ENCODE results near the gene CMIP. TPM values are rescaled to one million over a fixed set of nuclear protein-coding genes. Genes with fewer than 3 reads are reported as not detected.
A peak's percentile ranks its signal among the peaks of the same experiment; 100 is the strongest.

The CMIP gene
- total RNA-seq, 1 donor from 2014 or later: 6.6 TPM

DNA sequence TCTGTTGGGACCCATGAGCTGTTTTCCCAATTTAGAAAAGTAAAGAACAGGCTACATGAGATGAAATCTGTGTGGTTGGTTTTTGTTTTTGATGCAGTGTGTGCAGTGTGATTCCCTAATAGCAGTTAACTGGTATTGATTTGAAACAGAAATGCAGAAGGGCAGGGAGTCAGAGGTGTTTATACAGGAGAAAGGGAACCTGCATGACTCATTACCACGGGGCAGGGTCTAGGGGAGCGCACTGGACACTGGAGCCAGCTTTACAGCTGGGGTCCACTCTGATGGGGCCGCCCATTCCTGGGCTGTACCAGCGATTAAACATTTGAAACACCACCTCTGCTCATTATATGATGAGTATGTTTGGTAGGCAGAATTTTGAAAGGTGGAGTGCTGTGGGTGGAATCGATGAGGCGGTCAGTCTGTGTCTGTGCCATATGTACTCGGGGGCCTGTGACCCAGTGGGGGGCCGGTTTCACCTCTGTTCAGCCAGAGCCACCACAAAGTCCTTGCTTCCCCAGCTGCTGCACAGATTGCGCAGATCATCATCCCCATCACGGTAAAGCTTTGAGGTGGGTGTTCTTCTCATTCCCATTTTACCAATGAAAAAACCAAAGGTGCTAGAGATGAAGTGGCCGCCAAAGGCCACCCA is 142.5 kb downstream of the CMIP start:
- Histone ChIP-seq H2AFZ (replicated peaks) (no peak overlapping the region), H3K4me1 (peaks cover 9% of the 10 kb centered on the region), H3F3A (ENCODE audit: low read depth) (no peaks in the 10 kb centered on the region), H3K36me3 (no peaks in the 10 kb centered on the region), H4K20me1 (ENCODE audit: low read depth) (peaks cover 77% of the 10 kb centered on the region), H3K4me3 (no peak overlapping the region), H3K9me3 (ENCODE audit: low read depth) (no peaks in the 10 kb centered on the region), H3K9ac (no peak overlapping the region), H3K27ac (no peak overlapping the region), H3K27me3 (no peaks in the 10 kb centered on the region), H3K79me2 (ENCODE audit: low read depth) (peaks cover 19% of the 10 kb centered on the region), H3K4me2 (no peak overlapping the region)
- H3K36me3 Mint-ChIP-seq: peaks cover 17% of the 10 kb centered on the region
- H3K27me3 Mint-ChIP-seq (ENCODE audit: insufficient read depth, low read depth): peaks cover 3% of the 10 kb centered on the region
- TF ChIP-seq EZH2 (IDR thresholded peaks at IDR 0.05) (no peak), EZH2phosphoT487 (IDR thresholded peaks at IDR 0.05) (no peak), CTCF (IDR thresholded peaks at IDR 0.05) (no peak)
- H3K4me3 Mint-ChIP-seq: no peak overlapping the region
- H3K9me3 Mint-ChIP-seq: no peaks in the 10 kb centered on the region
- peaks cover 44% of the 10 kb centered on the region for H3K4me1 Mint-ChIP-seq
- no peak for DNase-seq (ENCODE audit: low spot score)
- H3K27ac Mint-ChIP-seq: no peak overlapping the region

DNA sequence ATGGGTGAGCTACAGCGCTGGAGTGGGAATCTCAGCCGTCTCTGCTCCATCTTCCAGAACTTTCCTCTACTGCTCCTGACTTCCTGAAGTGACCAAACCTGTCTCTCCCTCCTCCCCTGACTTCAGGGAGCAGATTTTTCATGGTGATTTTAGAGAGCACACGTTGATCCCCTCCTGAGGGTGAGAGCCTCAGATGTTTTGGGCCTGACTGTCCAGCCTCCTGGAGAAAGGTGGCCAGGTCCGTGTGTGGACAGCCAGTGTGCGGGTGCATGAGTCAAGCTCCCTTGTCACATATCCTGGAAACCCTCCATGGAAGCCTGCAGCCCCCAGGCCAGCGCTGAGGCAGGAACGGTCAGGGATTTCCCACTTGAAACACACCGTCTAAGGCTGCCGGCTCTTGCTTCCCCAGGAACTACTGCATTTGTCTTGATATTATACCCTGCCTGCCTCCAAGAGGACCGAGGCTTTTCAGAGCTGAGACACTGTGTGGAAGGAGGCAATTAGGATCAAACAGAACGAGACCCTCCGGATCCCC is 143.1 kb downstream of the CMIP start:
- H3K27ac ChIP-seq: peak overlapping the region; percentile 35
- Mint-ChIP-seq H3K9me3 (no peaks in the 10 kb centered on the region), H3K4me1 (peaks cover 40% of the 10 kb centered on the region), H3K36me3 (peaks cover 17% of the 10 kb centered on the region), H3K27me3 (ENCODE audit: insufficient read depth, low read depth) (peaks cover 3% of the 10 kb centered on the region), H3K27ac (no peak overlapping the region), H3K4me3 (no peak overlapping the region)
- H3F3A ChIP-seq (ENCODE audit: low read depth): no peaks in the 10 kb centered on the region
- no peak overlapping the region for H3K4me3 ChIP-seq
- peaks cover 15% of the 10 kb centered on the region for H3K79me2 ChIP-seq (ENCODE audit: low read depth)
- H2AFZ ChIP-seq (replicated peaks): no peak overlapping the region
- H3K9ac ChIP-seq: no peak overlapping the region
- H3K27me3 ChIP-seq: no peaks in the 10 kb centered on the region
- H3K4me2 ChIP-seq: no peak overlapping the region
- peaks cover 7% of the 10 kb centered on the region for H3K4me1 ChIP-seq
- H3K36me3 ChIP-seq: no peaks in the 10 kb centered on the region
- TF ChIP-seq CTCF (IDR thresholded peaks at IDR 0.05): no peak
- no peak for TF ChIP-seq EZH2 (IDR thresholded peaks at IDR 0.05)
- TF ChIP-seq EZH2phosphoT487 (IDR thresholded peaks at IDR 0.05): no peak
- peaks cover 78% of the 10 kb centered on the region for H4K20me1 ChIP-seq (ENCODE audit: low read depth)
- DNase-seq (ENCODE audit: low spot score): no peak
- no peaks in the 10 kb centered on the region for H3K9me3 ChIP-seq (ENCODE audit: low read depth)

GRCh38 chr16:81588326-81589081 is 143.9 kb downstream of the CMIP start:
- no peak overlapping the region for H3K4me3 ChIP-seq
- Mint-ChIP-seq H3K9me3 (no peaks in the 10 kb centered on the region), H3K27ac (peak overlapping the region; percentile 74), H3K36me3 (peaks cover 17% of the 10 kb centered on the region), H3K27me3 (ENCODE audit: insufficient read depth, low read depth) (no peaks in the 10 kb centered on the region), H3K4me1 (peaks cover 36% of the 10 kb centered on the region), H3K4me3 (no peak overlapping the region)
- H3K27ac ChIP-seq: no peak overlapping the region
- no peaks in the 10 kb centered on the region for H3K36me3 ChIP-seq
- H3K79me2 ChIP-seq (ENCODE audit: low read depth): peaks cover 15% of the 10 kb centered on the region
- H3F3A ChIP-seq (ENCODE audit: low read depth): no peaks in the 10 kb centered on the region
- H2AFZ ChIP-seq (replicated peaks): no peak overlapping the region
- H3K9ac ChIP-seq: no peak overlapping the region
- peaks cover 7% of the 10 kb centered on the region for H3K4me1 ChIP-seq
- DNase-seq (ENCODE audit: low spot score): no peak
- peaks cover 77% of the 10 kb centered on the region for H4K20me1 ChIP-seq (ENCODE audit: low read depth)
- TF ChIP-seq EZH2phosphoT487 (IDR thresholded peaks at IDR 0.05): no peak
- TF ChIP-seq EZH2 (IDR thresholded peaks at IDR 0.05): no peak
- TF ChIP-seq CTCF (IDR thresholded peaks at IDR 0.05): no peak
- no peaks in the 10 kb centered on the region for H3K9me3 ChIP-seq (ENCODE audit: low read depth)
- no peak overlapping the region for H3K4me2 ChIP-seq
- no peaks in the 10 kb centered on the region for H3K27me3 ChIP-seq

Measured in neural progenitor cell (in vitro differentiated cells).